Osteocyte (in vitro differentiated cells): ENCODE results near the gene KCNK2. TPM values are rescaled to one million over a fixed set of nuclear protein-coding genes. Genes with fewer than 3 reads are reported as not detected.

Source experiments
- DNase-seq: peaks from one replicate; pipeline ENCODE4 v3.0.0; 2021; ENCODE audit warnings: mixed read lengths; ENCODE audit not compliant: unreplicated experiment; ENCODE audit errors: extremely low spot score
- H3K27ac Mint-ChIP-seq: one replicate; pipeline ENCODE4 v1.8.0; 2021; ENCODE audit warnings: mild to moderate bottlenecking, mixed read lengths; ENCODE audit not compliant: unreplicated experiment
- H3K27me3 Mint-ChIP-seq: one replicate; pipeline ENCODE4 v1.8.0; 2021; ENCODE audit warnings: mixed read lengths; ENCODE audit not compliant: unreplicated experiment
- H3K36me3 Mint-ChIP-seq: one replicate; pipeline ENCODE4 v1.8.0; 2021; ENCODE audit warnings: mixed read lengths; ENCODE audit not compliant: unreplicated experiment
- H3K4me1 Mint-ChIP-seq: one replicate; pipeline ENCODE4 v1.8.0; 2021; ENCODE audit warnings: mixed read lengths; ENCODE audit not compliant: unreplicated experiment
- H3K4me3 Mint-ChIP-seq: one replicate; pipeline ENCODE4 v1.8.0; 2021; ENCODE audit warnings: mild to moderate bottlenecking, moderate library complexity, mixed read lengths; ENCODE audit not compliant: unreplicated experiment
- H3K9me3 Mint-ChIP-seq: one replicate; pipeline ENCODE4 v1.8.0; 2021; ENCODE audit warnings: mixed read lengths; ENCODE audit not compliant: unreplicated experiment
- total RNA-seq: library from RNA; stranded (reverse); gene quantifications from 2 replicates; pipeline ENCODE4 v1.2.1, GENCODE V29; 2021
- TF ChIP-seq, protein P1 (sequence below): fragments of 200-600 bp; sonication (generic); IDR thresholded peaks from 2 replicates; pipeline ENCODE4 v1.5.0; 2021; ENCODE audit warnings: antibody characterized with exemption, mild to moderate bottlenecking, moderate library complexity

The KCNK2 gene
- total RNA-seq, 1 donor from 2014 or later = not detected

DNA sequence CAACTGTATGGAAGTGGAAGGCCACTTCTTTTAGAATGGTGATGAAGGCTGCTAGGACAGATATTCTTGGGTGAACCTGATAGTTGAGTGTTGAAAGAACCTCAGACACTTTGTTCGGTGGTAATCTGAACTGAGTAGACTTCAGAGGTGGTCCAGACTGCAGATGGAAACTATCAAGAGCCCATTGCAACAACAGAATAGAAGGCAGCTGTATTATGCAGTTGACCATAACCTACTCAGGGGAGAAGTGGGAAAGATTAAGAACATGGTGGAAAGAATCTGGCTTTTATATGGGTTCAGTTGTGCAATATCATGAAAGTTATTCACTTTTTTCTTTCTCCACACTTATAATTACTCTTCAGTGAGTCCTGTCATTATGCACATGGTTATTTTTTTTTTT lies 194.0 kb downstream of the KCNK2 start:
- TF ChIP-seq, protein P1, sequence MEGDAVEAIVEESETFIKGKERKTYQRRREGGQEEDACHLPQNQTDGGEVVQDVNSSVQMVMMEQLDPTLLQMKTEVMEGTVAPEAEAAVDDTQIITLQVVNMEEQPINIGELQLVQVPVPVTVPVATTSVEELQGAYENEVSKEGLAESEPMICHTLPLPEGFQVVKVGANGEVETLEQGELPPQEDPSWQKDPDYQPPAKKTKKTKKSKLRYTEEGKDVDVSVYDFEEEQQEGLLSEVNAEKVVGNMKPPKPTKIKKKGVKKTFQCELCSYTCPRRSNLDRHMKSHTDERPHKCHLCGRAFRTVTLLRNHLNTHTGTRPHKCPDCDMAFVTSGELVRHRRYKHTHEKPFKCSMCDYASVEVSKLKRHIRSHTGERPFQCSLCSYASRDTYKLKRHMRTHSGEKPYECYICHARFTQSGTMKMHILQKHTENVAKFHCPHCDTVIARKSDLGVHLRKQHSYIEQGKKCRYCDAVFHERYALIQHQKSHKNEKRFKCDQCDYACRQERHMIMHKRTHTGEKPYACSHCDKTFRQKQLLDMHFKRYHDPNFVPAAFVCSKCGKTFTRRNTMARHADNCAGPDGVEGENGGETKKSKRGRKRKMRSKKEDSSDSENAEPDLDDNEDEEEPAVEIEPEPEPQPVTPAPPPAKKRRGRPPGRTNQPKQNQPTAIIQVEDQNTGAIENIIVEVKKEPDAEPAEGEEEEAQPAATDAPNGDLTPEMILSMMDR = no peak
- no peaks in the 10 kb centered on the region for H3K36me3 Mint-ChIP-seq
- no peak overlapping the region for H3K4me3 Mint-ChIP-seq
- H3K9me3 Mint-ChIP-seq = no peaks in the 10 kb centered on the region
- H3K27ac Mint-ChIP-seq = no peak overlapping the region
- peaks cover 5% of the 10 kb centered on the region for H3K27me3 Mint-ChIP-seq
- H3K4me1 Mint-ChIP-seq = peaks cover 15% of the 10 kb centered on the region
- DNase-seq = no peak

DNA sequence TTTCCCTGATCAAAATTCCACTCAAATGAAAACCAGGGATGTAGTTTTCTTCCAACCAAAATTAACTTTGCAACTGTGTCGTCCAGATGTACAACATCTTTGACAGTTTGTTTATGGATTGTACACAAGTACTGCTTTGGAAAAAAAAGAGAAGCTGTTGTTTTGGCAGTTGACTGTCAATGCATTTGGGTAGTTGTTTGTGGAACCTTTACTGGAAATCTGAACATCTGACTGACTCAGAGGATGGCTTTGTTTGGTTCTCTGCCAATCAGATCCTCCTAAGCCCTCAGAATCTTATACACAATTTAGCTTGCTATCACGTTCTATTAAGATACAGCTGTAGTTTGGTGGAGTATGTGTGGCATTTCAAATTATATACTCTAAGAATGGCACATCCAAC lies 195.0 kb downstream of the KCNK2 start:
- Mint-ChIP-seq H3K36me3 (no peaks in the 10 kb centered on the region), H3K27me3 (peaks cover 5% of the 10 kb centered on the region), H3K9me3 (no peaks in the 10 kb centered on the region), H3K4me3 (no peak overlapping the region), H3K27ac (no peak overlapping the region), H3K4me1 (peaks cover 15% of the 10 kb centered on the region)
- TF ChIP-seq, protein P1 = no peak
- DNase-seq = no peak

DNA sequence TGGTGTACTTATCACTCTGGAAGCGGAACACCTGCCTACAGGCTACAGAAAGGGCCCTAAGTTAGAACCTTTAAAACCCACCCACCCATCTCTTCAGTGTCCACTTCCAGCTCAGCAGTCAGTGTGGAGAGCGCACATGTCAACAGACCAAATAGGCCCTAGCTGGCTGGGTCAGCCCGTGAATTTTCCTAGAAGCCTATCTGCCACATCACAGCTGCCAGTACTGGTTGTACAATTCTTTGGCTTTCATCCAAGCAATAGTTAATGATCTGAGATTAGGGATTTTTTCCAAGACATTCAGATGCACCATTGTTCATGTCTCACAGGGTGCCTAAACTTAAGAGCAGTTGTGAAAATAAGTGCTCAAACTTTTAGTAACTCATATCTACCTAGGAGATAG lies 197.1 kb downstream of the KCNK2 start:
- no peaks in the 10 kb centered on the region for H3K36me3 Mint-ChIP-seq
- H3K27ac Mint-ChIP-seq = no peak overlapping the region
- no peaks in the 10 kb centered on the region for H3K4me1 Mint-ChIP-seq
- H3K27me3 Mint-ChIP-seq = peaks cover 5% of the 10 kb centered on the region
- DNase-seq = no peak
- TF ChIP-seq, protein P1 = no peak
- no peaks in the 10 kb centered on the region for H3K9me3 Mint-ChIP-seq
- no peak overlapping the region for H3K4me3 Mint-ChIP-seq

DNA sequence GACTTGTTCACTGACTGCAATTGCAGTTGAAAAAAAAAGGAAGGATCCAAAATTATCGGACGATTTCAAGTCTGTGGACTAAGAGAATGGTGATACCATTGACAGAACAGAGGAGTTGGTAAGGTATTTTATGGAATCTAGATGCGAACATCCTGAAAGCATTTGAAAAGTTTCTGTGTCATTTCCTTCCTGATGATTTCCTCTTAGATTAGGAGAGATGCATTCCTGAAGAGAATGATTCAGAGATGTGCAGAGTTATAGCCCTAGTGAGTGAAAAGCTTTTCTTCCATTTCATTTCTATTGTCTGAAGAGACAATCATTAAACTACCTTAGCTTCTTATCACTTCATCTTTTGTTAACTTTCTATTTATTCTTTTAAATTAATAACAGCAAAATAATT lies 200.0 kb downstream of the KCNK2 start:
- Mint-ChIP-seq H3K4me3 (no peak overlapping the region), H3K4me1 (peaks cover 6% of the 10 kb centered on the region), H3K27me3 (no peaks in the 10 kb centered on the region), H3K36me3 (no peaks in the 10 kb centered on the region), H3K27ac (no peak overlapping the region), H3K9me3 (no peaks in the 10 kb centered on the region)
- TF ChIP-seq, protein P1 = no peak
- no peak for DNase-seq

DNA sequence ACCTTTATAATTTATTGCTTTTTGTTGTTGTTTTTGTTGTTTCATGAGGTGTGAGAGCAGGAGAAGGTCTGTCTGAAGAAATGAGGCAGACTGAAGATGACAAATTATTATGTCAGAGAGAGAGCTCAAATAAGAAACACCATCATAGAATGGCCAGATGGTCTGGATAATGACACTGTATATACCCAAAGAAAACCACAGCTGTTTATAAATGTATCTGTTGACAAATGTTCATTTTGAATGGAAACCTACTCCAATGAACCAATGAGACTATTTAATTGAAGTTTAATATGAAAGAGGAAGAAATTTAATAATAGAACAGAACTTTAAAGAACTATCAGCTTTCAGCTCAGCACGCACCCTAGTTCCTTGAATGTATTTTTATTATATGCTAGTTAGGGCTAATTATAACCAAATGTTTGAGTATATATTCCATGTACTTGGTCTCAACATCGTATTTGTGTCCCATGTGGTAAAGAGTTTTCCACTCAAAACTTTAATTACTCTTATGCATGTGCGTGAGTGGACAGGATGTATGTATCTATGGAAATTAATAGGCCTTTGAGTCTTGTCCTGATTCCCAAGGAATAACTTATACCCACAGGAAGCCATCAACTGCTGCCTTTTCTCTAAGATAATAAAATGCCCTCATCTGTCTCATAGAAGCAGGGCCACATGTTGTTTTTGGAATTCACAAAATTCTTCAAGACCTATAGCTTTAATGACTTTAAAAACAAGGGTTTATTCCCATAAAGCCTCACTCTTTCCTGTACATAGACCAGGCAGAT lies 202.7 kb downstream of the KCNK2 start:
- Mint-ChIP-seq H3K9me3 (no peaks in the 10 kb centered on the region), H3K27me3 (no peaks in the 10 kb centered on the region)

More for the DNA sequence above, 202.7 kb downstream of the KCNK2 start:
- H3K27ac Mint-ChIP-seq = no peak overlapping the region
- TF ChIP-seq, protein P1 = no peak
- peaks cover 6% of the 10 kb centered on the region for H3K4me1 Mint-ChIP-seq
- no peaks in the 10 kb centered on the region for H3K36me3 Mint-ChIP-seq
- no peak overlapping the region for H3K4me3 Mint-ChIP-seq
- no peak for DNase-seq
